Measurements from ENCODE around the gene PPP1R12C.

Gene PPP1R12C

DNA sequence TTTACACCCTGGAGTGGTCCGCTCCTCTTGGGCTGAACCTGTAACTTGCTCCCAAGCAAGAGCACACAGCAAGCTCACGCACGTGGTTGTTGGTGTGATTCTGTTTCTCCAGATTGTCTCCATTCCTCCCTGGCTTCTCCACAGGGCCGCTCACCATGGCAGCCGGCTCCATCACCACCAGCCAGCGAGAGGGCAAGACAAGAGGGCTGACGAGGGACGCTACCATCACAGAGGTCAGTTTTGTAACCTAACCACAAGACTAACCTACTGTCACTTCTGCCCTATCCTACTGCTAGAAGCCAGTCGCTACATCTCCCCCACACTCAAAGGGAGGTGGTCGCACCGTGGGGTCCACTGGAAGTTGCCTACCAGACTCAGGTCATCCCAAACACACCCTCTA lies 74.7 kb downstream of the PPP1R12C start:
- Histone ChIP-seq H3K4me3 (ENCODE audit: low read depth in 1 of 2, low read length in 2 of 2) (no peak overlapping the region), H3K4me1 (ENCODE audit: control insufficient read depth in 1 of 2, insufficient read depth in 2 of 2, low read length in 2 of 2) (no peaks in the 10 kb centered on the region), H3K36me3 (ENCODE audit: control insufficient read depth in 1 of 2, insufficient read depth in 2 of 2, low read length in 2 of 2) (peaks cover 15 to 45% of the 10 kb centered on the region in 2 donors), H3K9me3 (ENCODE audit: control insufficient read depth in 1 of 2, low read length in 2 of 2) (no peaks in the 10 kb centered on the region), H3K27me3 (ENCODE audit: low read depth, low read length) (no peaks in the 10 kb centered on the region), H3K27ac (ENCODE audit: low read length) (no peak overlapping the region)

- no peak overlapping the region for H3K27ac ChIP-seq (ENCODE audit: low read length)
- H3K36me3 ChIP-seq (ENCODE audit: control insufficient read depth in 1 of 2, insufficient read depth in 2 of 2, low read length in 2 of 2), result peaks cover 12 to 42% of the 10 kb centered on the region in 2 donors
These were observed 75.1 kb downstream of the PPP1R12C start for GRCh38 chr19:55042344-55042678.

DNA sequence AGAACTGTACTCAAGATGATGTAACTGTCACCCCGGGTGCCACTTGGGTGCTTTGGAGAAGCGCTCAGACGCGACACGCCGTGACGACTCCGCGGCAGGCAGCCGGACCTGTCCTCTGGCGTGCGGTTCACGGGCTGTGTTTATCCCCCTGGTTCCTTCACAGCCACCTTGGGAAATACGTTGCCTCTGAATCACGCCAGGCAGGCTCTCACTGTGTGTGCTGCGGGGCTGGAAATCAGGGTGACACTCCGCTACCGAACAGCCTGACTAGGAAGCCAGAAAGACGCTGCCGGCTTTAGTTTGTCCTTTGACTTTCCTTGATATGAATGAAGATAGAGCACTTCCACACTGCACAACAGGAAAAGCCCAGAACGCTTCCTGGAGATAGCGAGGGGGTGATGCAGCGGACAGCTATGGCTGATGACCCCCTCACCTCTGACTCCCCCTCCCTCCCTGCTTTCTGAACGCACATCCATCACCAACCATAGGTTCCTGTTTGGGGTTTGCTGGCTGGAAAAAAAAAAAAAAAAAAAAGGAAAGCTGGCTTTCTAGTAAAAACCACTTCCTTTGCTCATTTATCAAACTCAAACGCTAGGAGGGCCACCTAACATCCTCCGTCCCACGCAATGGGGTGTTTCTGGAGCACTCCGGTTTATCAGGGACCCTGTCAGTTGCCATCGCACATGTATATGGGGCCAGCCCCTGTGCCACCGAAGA lies 75.7 kb downstream of the PPP1R12C start:
- H3K27ac ChIP-seq (ENCODE audit: low read length), result no peak overlapping the region
- no peak overlapping the region for H3K4me3 ChIP-seq (ENCODE audit: low read depth in 1 of 2, low read length in 2 of 2)
- peaks cover 7 to 36% of the 10 kb centered on the region in 2 donors for H3K36me3 ChIP-seq (ENCODE audit: control insufficient read depth in 1 of 2, insufficient read depth in 2 of 2, low read length in 2 of 2)
- no peaks in the 10 kb centered on the region for H3K9me3 ChIP-seq (ENCODE audit: control insufficient read depth in 1 of 2, low read length in 2 of 2)
- no peaks in the 10 kb centered on the region for H3K27me3 ChIP-seq (ENCODE audit: low read depth, low read length)
- H3K4me1 ChIP-seq (ENCODE audit: control insufficient read depth in 1 of 2, insufficient read depth in 2 of 2, low read length in 2 of 2), result no peaks in the 10 kb centered on the region

More at GRCh38 chr19:55042344-55042678, 75.1 kb downstream of the PPP1R12C start:
- H3K27me3 ChIP-seq (ENCODE audit: low read depth, low read length), result no peaks in the 10 kb centered on the region
- no peaks in the 10 kb centered on the region for H3K4me1 ChIP-seq (ENCODE audit: control insufficient read depth in 1 of 2, insufficient read depth in 2 of 2, low read length in 2 of 2)
- no peaks in the 10 kb centered on the region for H3K9me3 ChIP-seq (ENCODE audit: control insufficient read depth in 1 of 2, low read length in 2 of 2)
- H3K4me3 ChIP-seq (ENCODE audit: low read depth in 1 of 2, low read length in 2 of 2), result no peak overlapping the region

DNA sequence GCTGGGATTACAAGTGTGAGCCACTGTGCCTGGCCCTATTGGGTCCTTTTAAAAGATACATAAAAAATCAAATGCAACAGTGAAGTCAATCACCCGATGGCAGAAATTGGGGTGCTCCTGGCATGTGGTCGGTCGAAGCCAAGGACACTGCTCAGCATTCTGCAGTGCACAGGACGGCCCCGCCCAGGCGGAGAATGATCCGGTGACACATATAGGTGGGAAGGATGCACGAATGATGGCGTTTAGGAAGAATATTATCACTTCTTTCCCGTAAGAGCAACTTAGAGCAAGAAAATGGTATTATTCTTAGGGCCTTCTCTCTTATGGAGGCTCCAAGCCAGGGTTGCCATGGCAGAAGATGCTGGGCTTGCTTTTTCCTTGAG lies 76.2 kb downstream of the PPP1R12C start:
- H3K36me3 ChIP-seq (ENCODE audit: control insufficient read depth in 1 of 2, insufficient read depth in 2 of 2, low read length in 2 of 2), result peaks cover 6 to 32% of the 10 kb centered on the region in 2 donors
- no peaks in the 10 kb centered on the region for H3K4me1 ChIP-seq (ENCODE audit: control insufficient read depth in 1 of 2, insufficient read depth in 2 of 2, low read length in 2 of 2)
- no peaks in the 10 kb centered on the region for H3K9me3 ChIP-seq (ENCODE audit: control insufficient read depth in 1 of 2, low read length in 2 of 2)
- no peak overlapping the region for H3K4me3 ChIP-seq (ENCODE audit: low read depth in 1 of 2, low read length in 2 of 2)
- H3K27ac ChIP-seq (ENCODE audit: low read length), result no peak overlapping the region
- no peaks in the 10 kb centered on the region for H3K27me3 ChIP-seq (ENCODE audit: low read depth, low read length)
